ENCODE data around the gene PAK1. TPM values are rescaled to one million over a fixed set of nuclear protein-coding genes. Genes with fewer than 3 reads are reported as not detected.
A peak's percentile ranks its signal among the peaks of the same experiment; 100 is the strongest.

The PAK1 gene
- polyA plus RNA-seq, 4 donors = 35.0 to 64.0 (median 55.2) TPM

GRCh38 chr11:77424644-77425043, 49.2 kb downstream of the PAK1 start:
- H3K4me1 ChIP-seq (ENCODE audit: control insufficient read depth in 3 of 3, insufficient read depth in 2 of 3, low read depth in 1 of 3, low read length in 2 of 3) = no peaks in the 10 kb centered on the region
- FAIRE-seq (no peak), DNase-seq (no peak)
- no peaks in the 10 kb centered on the region for H3K9me3 ChIP-seq (ENCODE audit: control insufficient read depth in 2 of 2, insufficient read depth in 1 of 2, low read depth in 1 of 2, low read length in 1 of 2)
- H3K27me3 ChIP-seq (ENCODE audit: control insufficient read depth in 3 of 3, insufficient read depth in 3 of 3, low read length in 3 of 3) = no peaks in the 10 kb centered on the region
- no peak overlapping the region for H3K4me3 ChIP-seq (ENCODE audit: low read depth in 1 of 3, low read length in 3 of 3)
- H3K27ac ChIP-seq (ENCODE audit: low read depth in 1 of 3, low read length in 2 of 3) = no peak overlapping the region
- 61 to 74% (median 73%) methylated on average over 3 of the region's 3 CpGs for WGBS, 3 donors
- H3K36me3 ChIP-seq (ENCODE audit: control insufficient read depth in 3 of 3, insufficient read depth in 2 of 3, low read depth in 1 of 3, low read length in 3 of 3) = no peaks in the 10 kb centered on the region

GRCh38 chr11:77423624-77424023, 50.3 kb downstream of the PAK1 start:
- no peak overlapping the region for H3K4me3 ChIP-seq (ENCODE audit: low read depth in 1 of 3, low read length in 3 of 3)
- no peak overlapping the region for H3K27ac ChIP-seq (ENCODE audit: low read depth in 1 of 3, low read length in 2 of 3)
- no peaks in the 10 kb centered on the region for H3K36me3 ChIP-seq (ENCODE audit: control insufficient read depth in 3 of 3, insufficient read depth in 2 of 3, low read depth in 1 of 3, low read length in 3 of 3)
- peaks cover 0 to 7% (median 1%) of the 10 kb centered on the region in 3 donors for H3K4me1 ChIP-seq (ENCODE audit: control insufficient read depth in 3 of 3, insufficient read depth in 2 of 3, low read depth in 1 of 3, low read length in 2 of 3)
- no peaks in the 10 kb centered on the region for H3K9me3 ChIP-seq (ENCODE audit: control insufficient read depth in 2 of 2, insufficient read depth in 1 of 2, low read depth in 1 of 2, low read length in 1 of 2)
- DNase-seq (no peak), FAIRE-seq (no peak)
- no peaks in the 10 kb centered on the region for H3K27me3 ChIP-seq (ENCODE audit: control insufficient read depth in 3 of 3, insufficient read depth in 3 of 3, low read length in 3 of 3)

GRCh38 chr11:77422687-77423086, 51.2 kb downstream of the PAK1 start:
- H3K4me3 ChIP-seq (ENCODE audit: low read depth in 1 of 3, low read length in 3 of 3) = no peak overlapping the region
- H3K27me3 ChIP-seq (ENCODE audit: control insufficient read depth in 3 of 3, insufficient read depth in 3 of 3, low read length in 3 of 3) = no peaks in the 10 kb centered on the region
- FAIRE-seq (no peak), DNase-seq (no peak)
- H3K4me1 ChIP-seq (ENCODE audit: control insufficient read depth in 3 of 3, insufficient read depth in 2 of 3, low read depth in 1 of 3, low read length in 2 of 3) = peaks cover 3 to 13% (median 5%) of the 10 kb centered on the region in 3 donors
- 73 to 87% (median 76%) methylated on average over 1 of the region's 1 CpG for WGBS, 3 donors
- H3K9me3 ChIP-seq (ENCODE audit: control insufficient read depth in 2 of 2, insufficient read depth in 1 of 2, low read depth in 1 of 2, low read length in 1 of 2) = no peaks in the 10 kb centered on the region
- no peak overlapping the region for H3K27ac ChIP-seq (ENCODE audit: low read depth in 1 of 3, low read length in 2 of 3)
- H3K36me3 ChIP-seq (ENCODE audit: control insufficient read depth in 3 of 3, insufficient read depth in 2 of 3, low read depth in 1 of 3, low read length in 3 of 3) = no peaks in the 10 kb centered on the region

- 82 to 98% (median 87%) methylated on average over 2 of the region's 2 CpGs for WGBS, 3 donors
- peaks cover 3 to 13% (median 5%) of the 10 kb centered on the region in 3 donors for H3K4me1 ChIP-seq (ENCODE audit: control insufficient read depth in 3 of 3, insufficient read depth in 2 of 3, low read depth in 1 of 3, low read length in 2 of 3)
- DNase-seq (no peak), FAIRE-seq (no peak)
- H3K27ac ChIP-seq (ENCODE audit: low read depth in 1 of 3, low read length in 2 of 3) = no peak overlapping the region
- no peak overlapping the region for H3K4me3 ChIP-seq (ENCODE audit: low read depth in 1 of 3, low read length in 3 of 3)
- H3K36me3 ChIP-seq (ENCODE audit: control insufficient read depth in 3 of 3, insufficient read depth in 2 of 3, low read depth in 1 of 3, low read length in 3 of 3) = no peaks in the 10 kb centered on the region
- no peaks in the 10 kb centered on the region for H3K27me3 ChIP-seq (ENCODE audit: control insufficient read depth in 3 of 3, insufficient read depth in 3 of 3, low read length in 3 of 3)
- no peaks in the 10 kb centered on the region for H3K9me3 ChIP-seq (ENCODE audit: control insufficient read depth in 2 of 2, insufficient read depth in 1 of 2, low read depth in 1 of 2, low read length in 1 of 2)
Observed at GRCh38 chr11:77421041-77421723, 52.7 kb downstream of the PAK1 start.

- peak overlapping the region in 1 of 3 donors; percentile 4 for H3K27ac ChIP-seq (ENCODE audit: low read depth in 1 of 3, low read length in 2 of 3)
- H3K27me3 ChIP-seq (ENCODE audit: control insufficient read depth in 3 of 3, insufficient read depth in 3 of 3, low read length in 3 of 3) = no peaks in the 10 kb centered on the region
- H3K9me3 ChIP-seq (ENCODE audit: control insufficient read depth in 2 of 2, insufficient read depth in 1 of 2, low read depth in 1 of 2, low read length in 1 of 2) = no peaks in the 10 kb centered on the region
- H3K4me1 ChIP-seq (ENCODE audit: control insufficient read depth in 3 of 3, insufficient read depth in 2 of 3, low read depth in 1 of 3, low read length in 2 of 3) = peaks cover 3 to 13% (median 5%) of the 10 kb centered on the region in 3 donors
- WGBS, 3 donors = 36 to 55% (median 50%) methylated on average over 3 of the region's 3 CpGs
- no peak overlapping the region for H3K4me3 ChIP-seq (ENCODE audit: low read depth in 1 of 3, low read length in 3 of 3)
- DNase-seq (peak; percentile 62 to 68), FAIRE-seq (no peak)
- no peaks in the 10 kb centered on the region for H3K36me3 ChIP-seq (ENCODE audit: control insufficient read depth in 3 of 3, insufficient read depth in 2 of 3, low read depth in 1 of 3, low read length in 3 of 3)
Observed at GRCh38 chr11:77418971-77419597, 54.8 kb downstream of the PAK1 start.

- H3K4me1 ChIP-seq (ENCODE audit: control insufficient read depth in 3 of 3, insufficient read depth in 2 of 3, low read depth in 1 of 3, low read length in 2 of 3) = peaks cover 3 to 13% (median 5%) of the 10 kb centered on the region in 3 donors
- H3K9me3 ChIP-seq (ENCODE audit: control insufficient read depth in 2 of 2, insufficient read depth in 1 of 2, low read depth in 1 of 2, low read length in 1 of 2) = no peaks in the 10 kb centered on the region
- H3K4me3 ChIP-seq (ENCODE audit: low read depth in 1 of 3, low read length in 3 of 3) = no peak overlapping the region
- no peak for FAIRE-seq
- H3K36me3 ChIP-seq (ENCODE audit: control insufficient read depth in 3 of 3, insufficient read depth in 2 of 3, low read depth in 1 of 3, low read length in 3 of 3) = no peaks in the 10 kb centered on the region
- no peak for DNase-seq
- WGBS, 3 donors = 31 to 52% (median 33%) methylated on average over 3 of the region's 3 CpGs
- H3K27ac ChIP-seq (ENCODE audit: low read depth in 1 of 3, low read length in 2 of 3) = peak overlapping the region in 1 of 3 donors; percentile 60
- no peaks in the 10 kb centered on the region for H3K27me3 ChIP-seq (ENCODE audit: control insufficient read depth in 3 of 3, insufficient read depth in 3 of 3, low read length in 3 of 3)
Observed at GRCh38 chr11:77418155-77418970, 55.5 kb downstream of the PAK1 start.

GRCh38 chr11:77416357-77416756, 57.5 kb downstream of the PAK1 start:
- 42 to 65% (median 58%) methylated on average over 3 of the region's 3 CpGs for WGBS, 3 donors
- no peak overlapping the region for H3K4me3 ChIP-seq (ENCODE audit: low read depth in 1 of 3, low read length in 3 of 3)
- H3K4me1 ChIP-seq (ENCODE audit: control insufficient read depth in 3 of 3, insufficient read depth in 2 of 3, low read depth in 1 of 3, low read length in 2 of 3) = peaks cover 3 to 25% (median 14%) of the 10 kb centered on the region in 3 donors
- no peaks in the 10 kb centered on the region for H3K27me3 ChIP-seq (ENCODE audit: control insufficient read depth in 3 of 3, insufficient read depth in 3 of 3, low read length in 3 of 3)
- no peaks in the 10 kb centered on the region for H3K36me3 ChIP-seq (ENCODE audit: control insufficient read depth in 3 of 3, insufficient read depth in 2 of 3, low read depth in 1 of 3, low read length in 3 of 3)
- no peaks in the 10 kb centered on the region for H3K9me3 ChIP-seq (ENCODE audit: control insufficient read depth in 2 of 2, insufficient read depth in 1 of 2, low read depth in 1 of 2, low read length in 1 of 2)
- FAIRE-seq = no peak
- no peak overlapping the region for H3K27ac ChIP-seq (ENCODE audit: low read depth in 1 of 3, low read length in 2 of 3)
- no peak for DNase-seq

GRCh38 chr11:77413850-77414460, 59.9 kb downstream of the PAK1 start:
- WGBS, 3 donors = 31 to 59% (median 47%) methylated on average over 3 of the region's 3 CpGs
- H3K27me3 ChIP-seq (ENCODE audit: control insufficient read depth in 3 of 3, insufficient read depth in 3 of 3, low read length in 3 of 3) = no peaks in the 10 kb centered on the region
- peaks cover 0 to 2% (median 0%) of the 10 kb centered on the region in 3 donors for H3K36me3 ChIP-seq (ENCODE audit: control insufficient read depth in 3 of 3, insufficient read depth in 2 of 3, low read depth in 1 of 3, low read length in 3 of 3)
- H3K4me1 ChIP-seq (ENCODE audit: control insufficient read depth in 3 of 3, insufficient read depth in 2 of 3, low read depth in 1 of 3, low read length in 2 of 3) = peaks cover 3 to 27% (median 14%) of the 10 kb centered on the region in 3 donors
- FAIRE-seq (no peak), DNase-seq (no peak)
- H3K27ac ChIP-seq (ENCODE audit: low read depth in 1 of 3, low read length in 2 of 3) = no peak overlapping the region
- no peak overlapping the region for H3K4me3 ChIP-seq (ENCODE audit: low read depth in 1 of 3, low read length in 3 of 3)
- H3K9me3 ChIP-seq (ENCODE audit: control insufficient read depth in 2 of 2, insufficient read depth in 1 of 2, low read depth in 1 of 2, low read length in 1 of 2) = no peaks in the 10 kb centered on the region
